SHP77 treated with DMSO at 0.1 percent for 48 hours (cell line): Measurements from ENCODE around the gene PFKFB4.

Source experiments
- DNase-seq: peaks from one replicate; lab custom pipeline; 2025; lab: John Stamatoyannopoulos, UW

The PFKFB4 gene

DNA sequence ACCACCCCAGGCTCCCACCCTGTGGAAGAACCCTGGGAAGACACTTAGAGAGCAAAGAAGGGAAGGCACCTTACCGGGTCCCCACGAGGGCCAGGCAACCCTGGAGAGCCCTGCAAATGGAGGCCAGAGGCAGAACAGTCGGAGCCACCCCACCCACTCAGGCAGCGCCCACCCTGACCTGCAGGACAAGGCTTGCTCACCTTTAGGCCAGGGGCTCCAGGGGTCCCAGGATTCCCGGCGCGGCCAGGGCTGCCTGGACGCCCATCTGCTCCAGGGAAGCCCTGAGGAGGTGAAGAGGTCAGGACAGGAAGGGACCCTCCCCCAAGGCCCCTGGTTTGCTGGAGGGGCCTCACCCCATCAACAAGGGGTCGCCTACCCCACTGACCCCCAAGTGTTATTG lies 28.2 kb upstream of the PFKFB4 start:
- no peak for DNase-seq

DNA sequence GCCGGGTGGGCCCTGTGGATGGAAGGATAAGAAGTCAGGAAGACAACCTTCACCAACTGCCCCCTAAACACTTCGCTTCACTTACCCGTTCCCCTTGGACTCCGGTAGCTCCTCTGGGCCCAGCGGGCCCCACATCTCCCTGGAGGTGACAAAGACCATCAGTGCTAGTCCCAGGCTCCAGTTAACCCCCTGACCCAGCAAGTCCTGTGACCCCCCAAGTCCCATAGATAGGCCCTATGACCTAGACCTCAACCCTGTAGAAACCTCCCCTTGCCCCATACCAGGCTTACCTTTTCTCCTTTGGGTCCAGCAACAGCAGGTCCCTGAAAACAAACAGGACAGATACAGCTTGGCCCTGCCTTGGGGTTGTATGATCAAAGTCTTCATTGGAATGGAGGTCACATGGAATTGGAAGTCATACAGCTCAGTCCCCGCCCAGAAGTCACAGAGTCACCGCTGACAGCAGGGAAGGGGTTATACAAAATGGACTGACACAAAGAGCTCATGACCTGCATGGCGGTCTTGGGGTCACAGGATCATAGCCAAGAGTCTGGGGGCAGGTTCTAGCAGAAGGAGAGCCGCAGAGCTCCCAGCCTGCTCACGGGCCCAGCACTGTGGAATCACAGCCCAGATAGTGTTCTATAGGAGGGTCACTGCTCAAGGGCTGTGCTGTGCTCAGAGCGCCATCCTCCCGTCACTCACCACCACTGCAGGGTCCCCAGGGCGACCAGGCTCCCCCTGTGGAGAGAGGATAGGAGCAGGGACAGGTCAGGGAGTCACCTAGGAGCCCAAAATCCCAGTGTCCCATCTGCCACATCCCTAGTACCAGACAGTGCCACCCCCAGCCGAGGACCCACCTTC lies 25.2 kb upstream of the PFKFB4 start:
- no peak for DNase-seq

DNA sequence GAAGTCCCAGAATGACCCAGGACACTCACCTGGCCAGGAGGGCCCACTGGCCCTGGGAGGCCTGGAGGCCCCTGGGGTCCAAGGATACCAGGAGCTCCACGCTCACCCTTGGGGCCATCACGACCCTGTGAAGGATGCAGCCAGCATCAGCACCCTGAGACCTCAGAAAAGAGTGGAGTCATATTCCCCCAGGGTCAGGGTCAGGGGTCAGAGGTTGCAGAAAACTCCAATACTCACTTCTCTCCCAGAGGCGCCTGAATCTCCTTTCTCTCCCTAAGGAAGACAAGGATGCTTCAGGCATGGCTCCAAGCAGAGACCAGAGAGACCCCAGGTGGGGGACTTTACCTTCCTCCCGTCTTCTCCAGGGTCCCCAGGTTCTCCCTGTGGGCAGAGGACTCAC lies 20.0 kb upstream of the PFKFB4 start:
- DNase-seq: no peak

DNA sequence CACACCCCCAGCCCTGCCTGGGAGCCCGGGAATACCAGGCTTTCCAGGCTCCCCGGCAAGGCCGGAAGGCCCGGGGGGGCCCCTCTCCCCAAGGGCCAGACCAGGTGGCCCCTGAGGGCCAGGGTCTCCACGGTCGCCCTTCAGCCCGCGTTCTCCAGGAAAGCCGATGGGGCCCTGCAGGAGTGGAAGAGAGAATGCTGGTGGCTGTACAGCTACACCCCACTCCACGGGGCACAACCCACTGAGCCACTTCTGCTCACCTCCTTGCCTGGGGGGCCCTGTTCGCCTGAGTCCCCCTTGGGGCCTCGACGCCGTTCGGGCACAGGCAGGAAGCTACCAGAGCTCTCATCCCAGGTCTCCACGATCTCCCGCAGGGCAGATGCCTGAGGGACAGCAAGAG lies 18.8 kb upstream of the PFKFB4 start:
- DNase-seq: no peak

DNA sequence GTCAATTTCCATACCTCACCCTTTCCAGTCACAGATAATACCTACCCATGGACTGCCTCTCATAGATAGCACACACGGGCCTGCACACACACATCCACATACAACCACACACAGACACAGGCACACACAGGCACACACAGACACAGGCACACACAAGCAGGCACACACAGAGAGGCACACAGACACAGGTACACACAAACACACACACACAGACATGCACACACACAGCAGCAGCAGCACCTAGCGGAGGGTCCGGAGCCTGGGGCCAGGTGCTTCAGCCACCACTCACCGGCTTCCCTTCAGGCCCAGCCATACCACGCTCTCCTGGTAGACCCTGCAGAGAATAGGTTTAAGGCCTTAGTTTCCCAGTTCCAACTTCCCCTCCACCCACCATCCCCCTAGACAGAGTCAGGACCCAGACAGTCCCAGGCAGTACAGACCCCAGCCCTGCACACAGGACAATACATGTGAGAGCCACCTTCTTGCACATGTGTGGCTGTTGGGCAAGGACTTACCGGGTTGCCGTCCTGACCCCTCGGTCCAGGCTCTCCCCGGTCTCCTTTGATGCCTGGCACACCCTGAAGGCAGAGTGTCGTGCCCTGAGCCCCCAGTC lies 17.5 kb upstream of the PFKFB4 start:
- no peak for DNase-seq

DNA sequence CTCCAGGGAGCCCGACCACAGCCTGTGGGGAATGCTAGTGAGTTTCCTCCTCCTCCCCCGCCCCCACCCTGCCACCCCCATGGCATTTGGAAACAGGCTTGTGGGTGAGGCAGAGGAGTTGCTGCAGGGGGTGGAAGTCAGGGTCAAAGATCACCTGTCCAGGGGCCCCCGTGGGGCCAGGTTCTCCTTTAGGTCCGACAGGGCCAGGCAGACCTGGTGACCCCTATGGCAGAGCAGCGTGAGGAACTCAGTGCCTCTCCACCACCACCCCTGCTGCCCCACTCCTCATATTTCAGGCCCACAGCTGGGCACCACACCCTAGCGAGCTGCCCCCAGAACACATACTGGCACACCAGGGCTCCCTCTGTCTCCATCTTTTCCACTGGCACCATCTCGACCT lies 15.9 kb upstream of the PFKFB4 start:
- DNase-seq: no peak

DNA sequence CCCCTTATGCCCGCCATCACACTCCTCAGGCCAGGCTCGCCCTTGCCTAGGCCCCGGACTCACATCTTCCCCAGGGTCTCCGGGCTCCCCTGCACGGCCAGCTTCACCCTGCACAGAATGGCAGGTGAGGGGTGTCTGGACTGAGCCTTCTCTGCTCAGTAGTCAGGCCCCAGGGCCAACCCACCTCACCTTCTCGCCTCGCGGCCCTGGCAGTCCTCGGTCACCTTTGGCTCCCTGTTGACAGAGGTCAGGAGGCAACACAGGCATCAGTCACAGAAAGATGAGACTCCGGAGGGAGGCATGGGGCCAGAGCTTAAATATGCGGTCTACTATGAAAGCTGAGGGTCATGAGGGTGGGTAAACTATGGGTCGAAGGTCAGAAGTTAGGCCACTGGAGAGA lies 15.3 kb upstream of the PFKFB4 start:
- DNase-seq: no peak

DNA sequence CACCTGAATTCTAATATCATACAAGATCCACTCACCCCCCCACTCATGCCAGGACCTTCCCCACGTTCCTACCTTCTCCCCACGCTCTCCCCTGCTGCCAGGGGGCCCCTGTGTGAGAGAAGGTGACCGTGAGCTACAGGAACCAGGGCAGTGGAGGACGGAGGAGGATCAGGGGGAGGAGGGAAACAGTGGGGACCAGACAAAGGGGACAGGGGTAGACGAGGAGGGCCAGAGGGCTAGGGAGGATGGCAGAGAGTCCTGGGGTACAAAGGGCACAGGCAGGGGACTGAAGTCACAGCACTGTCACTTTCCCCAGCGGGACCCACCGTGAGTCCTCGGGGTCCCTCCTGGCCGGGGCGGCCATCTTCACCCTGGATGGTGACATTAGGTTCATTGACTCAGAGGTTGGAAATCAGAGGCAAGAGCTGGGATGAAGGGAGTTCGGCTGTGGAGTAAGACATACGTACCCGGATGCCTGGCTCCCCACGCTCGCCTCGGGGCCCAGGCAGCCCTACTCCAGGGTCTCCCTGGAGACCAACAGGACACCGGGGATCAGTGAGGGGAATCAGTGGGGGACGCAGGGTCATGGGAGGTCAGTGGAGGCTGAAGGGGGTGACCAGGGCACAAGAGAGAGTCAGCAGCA lies 13.3 kb upstream of the PFKFB4 start:
- DNase-seq: no peak

DNA sequence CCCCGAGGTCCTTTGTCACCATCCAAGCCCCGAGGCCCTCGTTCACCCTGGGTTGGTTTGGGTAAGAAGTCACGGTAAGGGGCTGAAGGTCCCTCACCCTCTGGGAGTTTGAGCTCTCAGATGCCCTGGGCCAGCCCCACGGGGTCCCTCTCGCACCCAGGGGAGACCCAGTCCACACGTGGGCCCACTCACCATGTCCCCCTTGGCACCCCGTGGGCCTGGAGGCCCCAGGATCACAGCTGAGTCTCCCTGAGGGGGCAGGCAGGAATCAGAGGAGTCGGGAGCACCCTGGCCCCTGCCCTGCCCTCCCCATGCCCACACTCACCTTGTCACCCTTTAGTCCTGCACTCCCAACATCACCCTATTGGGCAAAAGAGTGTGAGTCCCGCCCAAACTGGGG lies 12.8 kb upstream of the PFKFB4 start:
- DNase-seq: no peak

DNA sequence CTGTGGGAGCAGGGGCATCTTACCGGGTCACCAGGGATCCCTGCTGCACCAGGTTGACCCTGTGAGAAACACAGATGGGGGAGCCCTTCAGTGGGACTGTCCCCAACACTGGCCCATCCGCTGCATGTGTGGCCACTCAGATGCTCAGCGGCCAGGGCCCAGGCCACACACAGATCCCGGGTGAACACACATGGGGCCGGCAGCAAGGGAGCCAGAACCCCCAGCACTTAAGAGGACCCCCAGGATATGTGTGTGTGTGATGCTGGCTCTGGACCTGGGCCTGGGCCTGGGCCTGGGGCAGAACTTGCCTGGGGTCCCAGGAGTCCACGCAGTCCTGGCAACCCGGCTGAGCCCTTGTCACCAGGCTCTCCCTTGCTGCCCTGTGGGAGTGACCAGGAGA lies 11.9 kb upstream of the PFKFB4 start:
- no peak for DNase-seq

DNA sequence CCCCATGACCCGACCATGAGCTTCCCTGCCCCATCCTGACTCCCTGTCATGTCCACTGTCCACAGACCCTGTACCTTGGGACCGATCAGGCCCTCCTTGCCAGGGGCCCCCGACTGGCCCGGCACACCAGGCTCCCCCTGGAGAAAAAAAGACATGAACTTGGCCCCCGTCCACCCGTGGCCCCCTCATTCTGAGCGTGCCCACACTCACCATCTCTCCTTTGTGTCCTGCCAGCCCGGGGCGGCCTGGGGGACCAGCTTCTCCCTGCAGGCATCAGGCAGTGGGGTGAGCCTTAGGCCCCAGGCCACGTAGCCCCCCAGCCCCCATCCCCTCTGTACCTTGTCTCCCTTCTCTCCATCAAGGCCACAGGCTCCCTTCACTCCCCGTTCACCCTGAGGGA lies 10.9 kb upstream of the PFKFB4 start:
- no peak for DNase-seq

DNA sequence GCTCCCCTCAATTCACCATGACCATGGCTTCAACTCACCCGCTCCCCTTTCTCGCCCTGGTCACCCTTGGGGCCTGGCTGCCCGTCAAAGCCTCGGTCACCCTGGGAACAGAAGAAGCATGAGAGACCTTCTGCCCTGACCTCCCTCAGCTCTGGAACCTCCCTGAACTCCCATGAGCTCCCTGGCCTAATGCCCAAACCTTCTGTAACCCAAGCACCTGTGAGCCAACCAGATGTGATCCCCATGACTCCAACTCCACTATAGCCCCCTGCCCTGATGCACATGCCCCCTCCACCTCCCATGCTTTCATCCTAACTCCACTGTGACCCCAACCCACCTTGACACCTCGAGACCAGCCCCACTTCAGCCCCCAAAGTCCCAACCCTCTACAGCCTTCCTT lies 10.5 kb upstream of the PFKFB4 start:
- no peak for DNase-seq

DNA sequence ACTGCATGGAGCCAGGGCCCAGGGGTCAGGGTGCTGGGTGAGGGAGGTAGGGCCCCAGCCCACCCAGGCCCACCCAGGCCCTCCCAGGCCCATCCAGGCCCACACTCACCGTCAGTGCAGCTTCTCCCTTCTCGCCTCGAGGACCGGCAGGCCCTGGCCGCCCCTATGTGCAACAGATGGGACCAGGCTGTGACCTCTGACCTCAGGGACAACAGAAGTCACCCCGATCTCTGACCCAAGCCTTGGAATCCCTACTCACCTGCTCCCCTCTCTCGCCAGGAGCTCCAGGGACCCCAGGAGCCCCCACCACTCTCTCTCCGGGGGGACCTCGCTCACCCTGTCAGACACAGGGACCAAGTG lies 9.8 kb upstream of the PFKFB4 start:
- DNase-seq: no peak

DNA sequence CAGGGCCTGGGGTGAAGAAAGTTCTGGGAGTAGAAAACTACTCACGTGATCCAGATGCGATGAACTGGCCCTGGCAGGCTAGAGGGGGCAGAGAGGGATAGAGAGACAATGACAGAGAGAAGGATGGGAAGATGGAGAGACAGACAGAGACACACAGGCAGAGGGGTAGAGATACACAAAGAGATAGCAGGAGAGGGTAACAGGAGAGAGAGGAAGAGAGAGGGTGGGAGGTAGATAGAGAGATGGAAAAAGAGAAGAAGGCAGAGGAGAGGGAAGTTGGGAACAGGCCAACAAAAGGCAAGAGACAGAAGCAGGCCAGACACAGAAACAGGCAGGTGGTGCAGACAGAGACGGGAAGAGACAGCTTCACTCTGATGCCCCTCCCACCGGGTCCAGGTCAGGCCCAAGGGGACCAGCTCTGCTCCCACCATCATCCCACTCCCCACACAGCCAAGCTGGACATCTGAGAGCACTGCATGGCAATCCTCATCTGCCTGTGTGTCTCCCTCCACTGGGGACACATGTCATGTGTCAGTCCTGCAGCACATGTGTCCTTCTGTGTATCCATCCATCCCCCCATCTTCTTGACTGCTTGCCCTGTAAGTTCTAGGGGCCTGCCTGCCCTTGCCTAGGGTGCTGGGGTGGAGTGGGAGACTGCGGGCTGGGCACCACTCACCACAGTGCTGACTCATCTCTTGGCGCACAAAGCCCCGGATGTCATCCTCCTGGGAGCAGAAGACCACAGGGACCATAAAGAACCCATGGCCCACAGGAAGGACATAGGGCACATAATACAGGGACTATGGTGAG lies 9.2 kb upstream of the PFKFB4 start:
- DNase-seq: peak; percentile 28

DNA sequence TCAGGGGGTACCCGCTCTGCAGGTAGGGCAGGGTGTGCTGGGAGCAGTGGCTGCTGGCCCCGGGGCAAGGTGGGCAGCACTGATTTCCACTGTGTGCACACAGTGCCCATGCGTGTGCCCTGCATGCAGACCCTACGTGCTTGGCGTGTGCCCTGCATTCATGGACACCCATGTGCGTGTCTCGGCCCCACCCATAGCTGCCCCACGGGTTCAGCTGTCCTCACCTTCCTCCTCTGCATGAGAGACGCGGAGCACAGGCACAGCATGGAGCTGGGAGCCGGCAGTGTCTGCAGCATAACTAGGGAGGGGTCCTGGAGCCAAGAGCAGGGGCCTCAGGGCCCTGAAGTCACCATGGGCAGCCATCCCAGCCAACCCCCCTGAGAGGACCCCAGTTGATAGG lies 8.6 kb upstream of the PFKFB4 start:
- DNase-seq: no peak

DNA sequence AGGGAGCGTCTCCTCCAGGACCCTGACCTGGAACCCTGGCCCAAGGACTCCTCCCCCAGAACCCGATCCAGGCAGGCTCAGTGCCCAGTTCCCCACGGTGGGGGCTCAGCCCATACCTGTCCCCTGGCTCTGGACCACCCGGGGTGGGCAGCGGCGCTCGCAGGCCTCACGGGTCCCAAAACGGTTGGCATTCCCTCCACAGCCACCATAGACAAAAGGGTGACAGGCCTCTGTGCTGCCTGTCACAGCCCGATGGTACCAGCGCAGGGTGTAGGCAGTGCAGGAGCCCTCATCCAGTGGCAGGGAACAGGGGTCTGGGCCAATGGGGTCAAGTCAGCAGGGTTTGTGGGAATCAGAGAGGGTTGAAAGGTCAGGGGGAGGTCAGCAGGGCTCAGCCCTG lies 8.1 kb upstream of the PFKFB4 start:
- DNase-seq: no peak

DNA sequence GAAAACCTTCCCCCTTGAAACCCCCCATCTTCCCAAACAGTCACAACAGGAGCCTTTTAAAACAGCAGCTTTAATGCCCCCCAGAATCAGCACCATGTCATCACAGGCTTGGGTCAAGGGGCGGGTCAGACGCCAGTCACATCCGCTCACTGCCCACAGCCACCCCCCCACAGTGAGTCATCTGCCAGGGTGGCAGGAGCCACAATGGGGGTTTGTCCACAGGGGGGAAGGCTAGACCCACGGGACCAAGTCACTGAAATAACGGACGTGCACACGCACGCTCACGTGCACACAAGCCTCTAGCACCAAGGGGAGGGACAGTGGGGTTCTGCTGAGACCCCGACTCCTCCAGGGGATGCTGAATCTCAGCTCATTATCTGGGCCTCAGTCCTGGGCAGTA lies 7.4 kb upstream of the PFKFB4 start:
- no peak for DNase-seq

DNA sequence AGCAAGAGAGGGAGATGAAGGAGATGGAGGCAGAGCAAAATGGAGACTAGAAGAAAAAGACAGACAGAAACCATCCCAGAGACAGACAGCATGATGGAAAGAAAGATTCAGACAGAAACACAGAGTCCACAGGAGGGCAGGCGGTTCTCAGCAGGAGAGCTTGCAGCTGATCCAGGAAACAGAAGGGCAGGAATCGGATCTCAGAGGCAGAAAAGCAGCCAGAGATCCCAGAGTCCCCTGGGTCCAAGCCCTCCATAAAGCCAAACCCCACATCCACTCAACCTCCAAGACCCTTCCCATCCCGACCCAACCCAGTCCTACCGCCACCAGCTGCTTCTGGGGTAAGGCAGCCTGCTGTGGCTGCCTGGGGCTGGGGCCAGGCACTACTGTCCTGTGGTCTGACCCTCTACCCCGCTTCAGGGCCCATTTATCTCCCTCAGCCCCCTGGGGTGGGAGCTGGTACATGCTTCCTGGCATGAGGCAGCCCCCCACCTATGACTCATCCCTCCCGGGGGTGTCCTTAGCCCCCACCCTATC lies 6.8 kb upstream of the PFKFB4 start, which contains the start of gene UCN2:
Gene UCN2 (minus strand): TSS at position 400 of the 537 bp plus-strand sequence. CDS start 657 bp downstream, outside the sequence.
- DNase-seq: no peak

DNA sequence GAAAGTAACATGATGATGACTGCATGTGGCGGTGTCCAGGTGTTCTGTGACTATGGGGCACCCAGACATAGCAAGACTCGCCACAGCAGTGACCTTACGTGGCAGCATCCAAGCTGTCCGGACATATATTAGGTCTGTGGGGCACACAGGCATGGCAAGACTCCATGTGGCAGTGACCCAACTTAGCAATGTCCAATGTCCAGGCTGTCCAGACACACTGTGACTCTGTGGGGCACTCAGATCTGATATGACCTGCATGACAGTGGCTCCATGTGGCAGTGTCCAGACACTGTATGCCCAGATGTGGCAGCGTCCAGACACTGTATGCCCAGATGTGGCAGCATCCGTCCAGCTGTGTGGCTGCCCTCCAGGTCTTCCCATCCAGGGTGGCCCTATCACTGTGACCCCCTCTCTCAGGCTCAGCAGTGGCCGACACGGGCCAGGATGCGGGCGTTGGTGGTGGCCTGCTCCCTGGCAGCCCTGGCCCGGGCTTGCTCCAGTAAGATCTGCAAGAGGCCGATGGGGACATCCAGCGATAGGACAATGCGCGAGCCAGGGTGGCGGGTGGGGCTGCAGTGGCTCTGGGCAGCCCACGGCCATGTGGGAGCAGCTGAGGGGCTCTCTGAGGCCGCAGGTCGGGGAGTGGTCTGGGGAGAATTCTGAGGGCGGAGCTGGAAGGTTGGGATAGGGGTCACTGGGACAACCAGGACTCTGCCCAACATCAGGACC lies 5.9 kb upstream of the PFKFB4 start:
- DNase-seq: no peak

DNA sequence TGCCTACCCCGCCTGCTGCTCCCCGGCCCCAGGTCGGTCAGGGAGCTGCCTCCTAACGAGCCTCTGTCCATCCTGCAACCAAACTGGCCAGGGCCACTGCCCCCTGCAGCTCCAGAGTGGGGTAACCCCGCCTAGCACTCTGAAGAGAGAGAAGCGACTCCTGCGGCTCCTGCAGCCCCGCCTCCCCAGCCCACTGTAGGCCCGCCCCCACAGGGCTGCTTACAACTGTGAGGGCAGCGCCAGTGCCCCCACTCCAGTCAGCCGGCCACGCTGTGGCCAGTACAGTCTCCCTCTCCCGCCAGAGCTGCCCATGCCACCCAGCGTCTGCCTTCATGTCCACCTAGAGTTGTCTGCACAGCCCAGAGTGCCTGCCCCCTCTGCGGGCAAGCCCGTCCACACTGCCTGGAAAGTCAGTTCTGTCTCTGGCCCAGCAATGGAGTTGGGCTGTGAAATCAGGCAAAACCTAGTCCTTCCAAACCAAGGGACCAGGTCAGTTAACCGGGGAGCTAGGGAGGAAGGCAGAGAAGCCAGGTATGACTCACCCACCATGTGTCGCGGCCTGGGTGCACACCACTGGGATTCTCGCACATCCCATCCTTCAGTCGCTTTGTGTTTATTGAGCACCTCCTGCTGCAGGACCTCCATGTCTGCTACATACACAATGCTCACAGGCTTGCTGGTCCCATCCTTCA lies 4.6 kb upstream of the PFKFB4 start:
- DNase-seq: peak; percentile 23

DNA sequence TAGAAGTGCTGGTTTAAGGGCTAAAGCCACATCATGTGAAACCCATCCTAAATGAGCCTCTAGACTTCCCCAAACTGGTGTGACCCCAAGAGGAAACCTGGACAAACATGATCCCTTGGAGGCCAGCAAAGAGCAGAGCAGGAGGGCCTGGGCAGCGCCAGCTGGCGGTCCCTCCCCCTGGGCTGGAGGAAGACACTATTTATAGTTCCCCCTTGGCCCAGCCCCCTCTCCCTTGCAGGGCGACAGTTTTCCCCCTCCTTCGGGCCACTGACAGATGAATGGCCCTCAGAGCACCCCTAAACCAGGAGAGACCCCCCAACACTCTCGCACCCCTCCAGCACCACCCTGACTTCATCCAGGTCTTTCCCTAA lies 4.0 kb upstream of the PFKFB4 start:
- DNase-seq: peak; percentile 46
